ENCODE measurements around the gene SELE. TPM values are rescaled to one million over a fixed set of nuclear protein-coding genes. Genes with fewer than 3 reads are reported as not detected.

Gene SELE
- total RNA-seq, 2 donors from 2014 or later, result not detected

Other genes starting within 250 kb of the SELE start
- gene SLC19A2, start 248.1 kb downstream of the SELE start, total RNA-seq, result 1 to 10 TPM; 4.0 to 6.5 TPM
- gene F5, start 147.6 kb downstream of the SELE start, total RNA-seq, result 10 to 100 TPM; 90.3 to 93.5 TPM
- gene SELP, start 104.0 kb downstream of the SELE start, total RNA-seq, result 1 to 10 TPM; 1.5 to 2.0 TPM
- 100 to 1,000 TPM; 317 to 341 TPM for gene SELL, start 22.5 kb downstream of the SELE start, total RNA-seq
- gene METTL18, start 60.8 kb upstream of the SELE start, total RNA-seq, result 10 to 100 TPM in 1 of 2 donors, 1 to 10 TPM in 1; 8.8 to 14.4 TPM
- 10 to 100 TPM; 11.4 to 16.3 TPM for gene SCYL3, start 159.8 kb upstream of the SELE start, total RNA-seq